ENCODE results near the gene TMEM185B.
"Not testable (repeated sequence)": the region's sequence is repeated elsewhere in the genome, so short reads cannot be mapped to it uniquely, and the experiment has no call there.

The TMEM185B gene

DNA sequence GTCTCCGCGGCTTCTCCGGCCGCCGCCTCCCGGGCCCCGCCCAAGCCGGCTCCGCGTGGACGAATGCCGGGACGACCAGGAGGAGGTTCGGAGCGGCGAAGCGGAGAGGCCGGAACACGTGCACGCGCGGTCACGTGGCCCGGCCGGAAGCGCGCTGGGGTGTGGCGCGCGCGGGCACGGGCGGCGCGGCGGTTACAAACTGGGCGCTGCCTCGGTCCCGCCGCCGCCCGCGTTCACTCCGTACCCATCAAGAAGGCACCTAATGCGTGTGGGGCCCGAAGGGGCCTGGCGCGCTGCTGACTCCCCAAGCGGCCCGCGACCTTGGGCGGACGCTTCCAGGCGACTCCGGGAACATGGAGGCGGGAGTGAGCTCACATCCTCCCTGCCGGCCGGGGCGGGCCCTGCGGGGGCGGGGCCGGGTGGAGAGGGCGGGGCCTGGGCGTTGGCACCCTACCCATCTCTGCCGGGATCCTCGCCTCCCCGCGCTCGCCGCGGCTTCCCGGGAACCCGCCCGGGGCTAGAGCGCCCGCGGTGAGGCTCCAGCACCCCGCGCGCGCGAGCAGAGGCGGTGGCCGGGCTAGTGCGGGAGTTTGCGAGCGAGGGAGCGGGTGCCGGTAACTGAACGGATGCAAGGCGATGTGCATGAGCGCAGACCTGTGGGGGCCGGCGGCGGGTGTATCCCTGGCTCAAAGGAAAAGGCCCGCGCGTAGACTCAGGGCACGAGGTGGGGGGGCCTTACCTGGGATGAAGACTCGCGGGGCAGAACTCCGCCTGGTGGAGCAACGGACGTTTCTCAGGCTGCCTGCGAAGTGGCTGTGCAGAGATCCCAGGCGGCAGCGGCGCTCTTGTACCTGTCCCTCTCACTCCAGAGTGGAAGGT is at the start of gene TMEM185B:
Gene TMEM185B (minus strand): TSS at position 367 of the 879 bp plus-strand sequence. CDS start 424 bp downstream, outside the sequence.
- peak; percentile 24 for DNase-seq

DNA sequence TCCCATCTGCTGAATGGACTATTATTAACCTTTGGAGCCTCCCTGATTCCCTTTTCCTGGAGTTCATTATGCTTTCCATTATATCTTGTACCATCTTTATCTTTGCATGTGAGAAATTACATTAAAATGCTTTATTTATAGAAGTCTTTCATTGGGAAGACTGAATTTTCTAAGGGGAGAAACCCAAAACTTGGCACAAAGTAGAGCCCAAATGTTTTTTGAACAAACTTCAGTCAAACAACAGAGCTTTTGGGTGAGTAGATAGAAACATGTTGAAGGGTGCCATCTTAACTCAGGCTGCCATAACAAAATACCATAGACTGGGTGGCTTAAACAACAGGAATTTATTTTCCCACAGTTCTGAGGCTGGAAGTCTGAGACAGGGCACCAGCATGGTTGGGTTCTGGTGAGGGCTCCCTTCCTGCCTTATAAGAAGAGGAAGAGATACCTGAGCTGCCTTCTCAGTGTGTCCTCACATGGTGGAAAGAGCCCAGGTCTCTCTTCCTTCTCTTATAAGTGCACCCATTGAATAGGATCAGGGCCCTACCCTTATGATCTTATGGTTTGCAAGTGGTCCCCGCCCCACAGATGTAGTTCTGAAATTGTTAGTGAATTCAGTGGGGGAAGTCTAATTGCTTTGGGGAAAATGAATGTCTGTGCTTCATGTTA is 48.6 kb upstream of the TMEM185B start:
- DNase-seq, result no peak

GRCh38 chr2:120269816-120270215 is 46.6 kb upstream of the TMEM185B start:
- DNase-seq, result no peak

DNA sequence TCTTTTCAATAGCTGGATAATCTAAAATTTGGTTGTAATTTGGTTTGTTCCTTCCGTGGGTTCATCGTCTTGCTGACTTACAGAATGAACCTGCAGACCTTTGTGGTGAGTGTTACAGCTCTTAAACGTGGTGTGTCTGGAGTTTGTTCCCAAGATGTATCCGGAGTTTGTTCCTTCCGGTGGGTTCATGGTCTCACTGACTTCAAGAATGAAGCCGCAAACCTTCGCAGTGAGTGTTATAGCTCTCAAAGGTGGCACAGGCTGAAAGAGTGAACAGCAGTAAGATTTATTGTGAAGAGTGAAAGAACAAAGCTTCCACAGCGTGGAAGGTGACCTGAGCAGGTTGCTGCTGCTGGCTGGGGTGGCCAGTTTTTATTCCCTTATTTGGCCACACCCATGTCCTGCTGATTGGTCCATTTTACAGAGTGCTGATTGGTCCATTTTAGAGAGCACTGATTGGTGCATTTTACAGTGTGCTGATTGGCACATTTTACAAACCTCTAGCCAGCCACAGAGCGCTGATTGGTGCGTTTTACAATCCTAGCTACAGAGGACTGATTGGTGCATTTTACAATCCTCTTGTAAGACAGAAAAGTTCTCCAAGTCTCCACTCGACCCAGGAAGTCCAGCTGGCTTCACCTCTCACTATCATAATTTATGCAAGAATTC is 46.0 kb upstream of the TMEM185B start:
- peak; percentile 61 for DNase-seq

- DNase-seq, result no peak
Observed at GRCh38 chr2:120267348-120267747, 44.1 kb upstream of the TMEM185B start.

- no peak for DNase-seq
Observed at GRCh38 chr2:120265006-120265405, 41.8 kb upstream of the TMEM185B start.

DNA sequence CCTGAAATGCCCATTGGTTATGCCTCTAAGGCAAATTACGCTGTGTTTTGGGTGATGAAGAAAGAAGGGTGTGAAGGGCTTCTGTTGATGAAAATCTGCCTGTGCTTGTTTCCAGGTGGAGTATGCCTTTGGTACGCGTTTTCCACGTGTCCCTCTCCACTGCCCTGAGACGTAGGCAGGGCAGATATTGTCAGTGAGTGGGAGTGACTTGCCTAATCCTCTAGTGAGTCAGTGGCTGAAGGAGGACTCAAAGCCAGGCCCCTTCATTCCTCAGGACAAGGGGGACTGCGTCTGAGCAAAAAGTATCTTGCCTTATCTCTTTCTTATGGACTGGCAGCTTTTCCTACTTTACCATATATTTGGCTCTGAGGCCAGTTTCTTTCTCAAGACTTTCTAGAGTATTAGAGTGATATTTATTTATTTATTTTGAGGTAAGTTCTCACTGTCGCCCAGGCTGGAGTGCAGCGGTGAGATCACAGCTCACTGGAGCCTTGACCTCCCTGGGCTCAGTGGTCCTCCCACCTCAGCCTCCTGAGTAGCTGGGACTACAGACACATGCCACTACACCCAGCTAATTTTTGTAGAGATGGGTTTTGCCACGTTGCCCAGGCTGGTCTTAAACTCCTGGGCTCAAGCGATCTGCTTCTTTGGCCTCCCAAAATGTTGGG is 39.7 kb upstream of the TMEM185B start:
- DNase-seq, result no peak

GRCh38 chr2:120262150-120262549 is 39.0 kb upstream of the TMEM185B start:
- no peak for DNase-seq

GRCh38 chr2:120261387-120262006 is 38.3 kb upstream of the TMEM185B start:
- DNase-seq, result no peak

GRCh38 chr2:120260736-120261135 is 37.5 kb upstream of the TMEM185B start:
- no peak for DNase-seq

DNA sequence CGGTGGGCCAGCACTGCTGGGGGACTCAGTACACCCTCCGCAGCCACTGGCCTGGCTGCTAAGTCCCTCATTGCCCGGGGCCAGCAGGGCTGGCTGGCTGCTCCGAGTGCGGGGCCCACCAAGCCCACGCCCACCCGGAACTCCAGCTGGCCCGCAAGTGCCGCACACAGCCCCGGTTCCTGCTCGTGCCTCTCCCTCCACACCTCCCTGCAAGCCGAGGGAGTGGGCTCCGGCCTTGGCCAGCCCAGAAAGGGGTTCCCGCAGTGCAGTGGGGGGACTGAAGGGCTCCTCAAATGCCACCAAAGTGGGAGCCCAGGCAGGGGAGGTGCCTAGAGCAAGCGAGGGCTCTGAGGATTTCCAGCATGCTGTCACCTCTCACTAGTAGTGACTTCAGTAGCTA is 36.7 kb upstream of the TMEM185B start:
- not testable (repeated sequence) for DNase-seq

DNA sequence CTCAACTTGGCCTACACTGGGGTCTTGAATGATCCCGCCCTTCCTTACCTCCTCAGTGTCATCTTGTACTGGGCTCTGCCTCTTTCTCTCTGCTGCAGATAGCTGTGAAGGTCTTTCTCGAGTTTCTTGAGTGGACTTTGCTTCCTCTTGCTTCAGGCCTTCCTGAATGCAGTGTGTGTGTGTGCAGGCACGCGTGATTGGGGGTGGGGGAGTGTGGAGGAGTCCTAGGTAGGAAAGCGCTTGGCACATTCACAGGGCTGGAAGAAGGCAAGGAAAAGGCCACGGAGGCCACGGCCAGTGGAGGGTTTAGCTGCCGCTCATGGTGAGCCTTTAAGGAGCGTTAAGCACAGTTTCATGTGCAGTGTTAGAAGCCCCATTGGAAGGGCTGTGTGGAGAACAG is 35.0 kb upstream of the TMEM185B start:
- no peak for DNase-seq

GRCh38 chr2:120257522-120257921 is 34.3 kb upstream of the TMEM185B start:
- peak; percentile 18 for DNase-seq

- no peak for DNase-seq
Observed at GRCh38 chr2:120256651-120257000, 33.4 kb upstream of the TMEM185B start.

DNA sequence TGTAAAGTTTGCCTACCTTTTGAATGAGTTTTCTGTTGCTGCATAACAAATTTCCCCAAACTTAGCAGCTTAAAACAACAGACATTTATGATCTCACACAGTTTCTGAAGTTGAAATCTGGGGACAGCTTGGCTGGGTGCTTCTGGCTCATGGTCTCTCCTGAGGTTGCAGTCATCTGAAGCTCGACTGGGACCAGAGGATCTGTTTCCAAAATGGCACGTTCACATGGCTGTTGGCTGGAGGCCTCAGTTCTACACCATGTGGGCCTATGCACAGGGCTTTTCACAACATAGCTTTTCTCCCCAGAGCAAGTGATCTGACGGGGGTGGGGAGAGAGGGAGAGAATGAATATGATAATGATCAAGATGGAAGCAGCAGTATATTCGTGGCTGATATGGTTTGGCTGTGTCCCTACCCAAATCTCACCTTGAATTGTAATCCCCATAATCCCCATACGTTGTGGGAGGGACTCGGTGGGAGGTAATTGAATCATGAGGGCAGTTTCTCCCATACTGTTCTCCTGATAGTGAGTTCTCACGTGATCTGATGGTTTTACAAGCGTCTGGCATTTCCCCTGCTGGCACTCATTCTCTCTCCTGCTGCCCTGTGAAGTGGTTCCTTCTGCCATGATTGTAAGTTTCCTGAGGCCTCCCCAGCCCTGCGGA is 32.9 kb upstream of the TMEM185B start:
- DNase-seq, result no peak

DNA sequence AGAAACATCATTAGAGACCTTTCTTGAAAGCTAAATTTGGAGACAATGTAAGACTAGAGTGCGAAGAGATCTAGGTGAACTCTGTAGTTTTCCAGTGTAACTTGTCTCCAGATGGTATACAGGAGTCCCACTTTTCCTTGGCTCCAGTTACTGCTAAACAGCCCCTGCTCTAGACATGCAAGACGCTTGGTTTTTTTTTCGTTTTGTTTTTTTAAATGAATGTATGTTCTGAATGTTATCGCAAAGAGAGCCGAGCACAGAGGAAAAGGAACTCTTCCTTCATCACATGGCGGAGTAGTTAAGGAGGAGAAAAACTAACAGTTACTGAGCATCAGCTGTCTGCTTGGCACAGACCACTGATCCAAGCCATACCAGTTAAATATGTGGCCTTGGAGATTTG is 31.9 kb upstream of the TMEM185B start:
- DNase-seq, result no peak

GRCh38 chr2:120254178-120254577 is 31.0 kb upstream of the TMEM185B start:
- DNase-seq, result no peak

- DNase-seq, result no peak
Observed at GRCh38 chr2:120253021-120253882, 30.1 kb upstream of the TMEM185B start.

DNA sequence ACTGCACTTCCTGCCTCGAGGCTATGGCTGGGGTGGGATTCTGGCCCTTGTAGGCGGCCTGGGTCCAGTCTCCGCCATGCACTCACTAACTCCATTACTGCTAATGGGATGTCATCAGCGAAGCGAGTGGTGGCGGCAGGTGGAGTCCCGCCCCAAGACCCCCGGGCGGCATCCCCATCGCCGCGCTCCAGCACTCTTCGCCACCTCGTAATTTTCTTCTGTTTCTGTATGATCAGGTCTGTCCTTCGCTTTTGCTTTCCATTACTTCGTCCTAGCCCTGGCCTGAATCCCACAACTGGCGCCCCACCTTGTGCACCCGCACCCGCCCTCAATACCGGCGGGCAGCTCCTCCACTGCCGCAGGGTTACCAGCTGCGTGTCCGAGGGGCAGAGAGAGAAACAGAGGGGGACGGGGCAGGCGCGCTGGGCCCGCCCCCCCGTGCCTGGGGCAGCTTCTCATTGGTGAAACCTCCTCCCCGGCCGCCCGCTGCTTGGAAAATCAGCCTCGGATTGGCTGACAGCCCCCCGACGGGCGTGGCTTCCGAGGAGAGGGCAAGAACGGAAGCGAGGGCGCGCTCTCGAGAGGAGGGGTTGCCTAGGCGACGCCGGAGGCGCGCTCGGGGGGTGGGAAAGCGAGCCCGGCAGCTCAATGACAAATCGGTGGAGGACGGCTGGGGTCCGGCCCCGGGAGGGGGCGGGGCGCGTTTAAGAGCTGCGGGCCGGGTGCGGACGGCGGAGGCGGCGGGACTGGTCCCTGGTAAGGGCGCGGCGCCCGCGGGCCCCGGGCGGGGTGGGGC is 29.2 kb upstream of the TMEM185B start, which contains the start of gene RALB:
Gene RALB (plus strand): TSS at position 628 of the 796 bp plus-strand sequence. CDS start 25,813 bp downstream, outside the sequence.
- peak; percentile 95 for DNase-seq

DNA sequence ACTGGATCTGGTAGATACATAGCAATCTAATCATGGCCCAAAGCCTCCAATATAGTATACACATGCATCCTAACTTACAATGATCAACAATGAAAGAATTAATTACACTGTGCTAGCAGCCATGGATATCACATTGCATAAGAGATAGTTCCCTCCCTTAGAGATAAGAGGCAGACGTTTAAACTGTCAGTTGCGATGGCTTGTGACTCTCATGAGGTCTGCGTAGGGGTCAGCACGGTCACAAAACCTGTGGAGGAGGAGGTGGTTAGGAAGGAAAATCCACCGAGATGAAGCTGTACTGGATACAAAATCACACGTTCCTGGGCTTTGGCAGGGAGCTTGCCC is 28.7 kb upstream of the TMEM185B start:
- no peak for DNase-seq
